Neuron (in vitro differentiated cells): Measurements from ENCODE around the gene ZBTB5.
"Not testable (repeated sequence)": the region's sequence is repeated elsewhere in the genome, so short reads cannot be mapped to it uniquely, and the experiment has no call there.

Experiments used
- H2AFZ ChIP-seq: one replicate; pipeline ENCODE4 v1.6.1; 2013; ENCODE audit warnings: low read depth, mild to moderate bottlenecking, inconsistent platforms, low read length, moderate library complexity
- H3K27me3 ChIP-seq: one replicate; pipeline ENCODE4 v1.6.1; 2013; ENCODE audit warnings: low read length; ENCODE audit not compliant: insufficient read depth
- H3K36me3 ChIP-seq: one replicate; pipeline ENCODE4 v1.6.1; 2013; ENCODE audit warnings: low read length; ENCODE audit not compliant: insufficient read depth
- H3K4me1 ChIP-seq: one replicate; pipeline ENCODE4 v1.6.1; 2013; ENCODE audit warnings: low read length; ENCODE audit not compliant: insufficient read depth
- H3K4me3 ChIP-seq: 2 replicates; pipeline ENCODE4 v1.5.1; 2013; ENCODE audit warnings: mild to moderate bottlenecking, low read length, moderate library complexity
- H3K9me3 ChIP-seq: one replicate; pipeline ENCODE4 v1.6.1; 2013; ENCODE audit warnings: low read length

ZBTB5 gene

GRCh38 chr9:37465249-37466036 lies at the start of gene ZBTB5:
TSS of gene ZBTB5 (minus strand) at chr9:37465450. CDS start at chr9:37442551, 22,899 bp downstream.
- Histone ChIP-seq H3K4me3 (peak within 1 kb of the TSS; percentile 86), H3K36me3 (no peaks in the 10 kb centered on the region), H3K4me1 (peaks cover 21% of the 10 kb centered on the region), H2AFZ (peak within 1 kb of the TSS; percentile 97), H3K27me3 (no peaks in the 10 kb centered on the region), H3K9me3 (no peaks in the 10 kb centered on the region)

- no peak overlapping the region for H2AFZ ChIP-seq
- no peaks in the 10 kb centered on the region for H3K27me3 ChIP-seq
- H3K9me3 ChIP-seq: no peaks in the 10 kb centered on the region
- H3K36me3 ChIP-seq: peaks cover 39% of the 10 kb centered on the region
- no peaks in the 10 kb centered on the region for H3K4me1 ChIP-seq
- no peak overlapping the region for H3K4me3 ChIP-seq
Measured at GRCh38 chr9:37514999-37515398, 49.7 kb upstream of the ZBTB5 start.

- H2AFZ ChIP-seq, H3K4me1 ChIP-seq, H3K9me3 ChIP-seq, H3K4me3 ChIP-seq, H3K27me3 ChIP-seq: not testable (repeated sequence)
- H3K36me3 ChIP-seq: peaks cover 37% of the 10 kb centered on the region
Measured at GRCh38 chr9:37514415-37514814, 49.2 kb upstream of the ZBTB5 start.

GRCh38 chr9:37512437-37512836 lies 47.2 kb upstream of the ZBTB5 start:
- no peak overlapping the region for H2AFZ ChIP-seq
- H3K27me3 ChIP-seq: no peaks in the 10 kb centered on the region
- peaks cover 37% of the 10 kb centered on the region for H3K36me3 ChIP-seq
- H3K9me3 ChIP-seq: no peaks in the 10 kb centered on the region
- H3K4me1 ChIP-seq: no peaks in the 10 kb centered on the region
- H3K4me3 ChIP-seq: no peak overlapping the region

- no peaks in the 10 kb centered on the region for H3K9me3 ChIP-seq
- H2AFZ ChIP-seq: no peak overlapping the region
- H3K36me3 ChIP-seq: peaks cover 35% of the 10 kb centered on the region
- no peak overlapping the region for H3K4me3 ChIP-seq
- no peaks in the 10 kb centered on the region for H3K27me3 ChIP-seq
- no peaks in the 10 kb centered on the region for H3K4me1 ChIP-seq
Measured at GRCh38 chr9:37511016-37512010, 46.1 kb upstream of the ZBTB5 start.

- H3K4me1 ChIP-seq, H3K27me3 ChIP-seq, H3K4me3 ChIP-seq, H2AFZ ChIP-seq, H3K9me3 ChIP-seq: not testable (repeated sequence)
- peaks cover 33% of the 10 kb centered on the region for H3K36me3 ChIP-seq
Measured at GRCh38 chr9:37510053-37510452, 44.8 kb upstream of the ZBTB5 start.

- no peak overlapping the region for H3K4me3 ChIP-seq
- no peaks in the 10 kb centered on the region for H3K4me1 ChIP-seq
- no peak overlapping the region for H2AFZ ChIP-seq
- no peaks in the 10 kb centered on the region for H3K9me3 ChIP-seq
- peaks cover 37% of the 10 kb centered on the region for H3K36me3 ChIP-seq
- H3K27me3 ChIP-seq: no peaks in the 10 kb centered on the region
Measured at GRCh38 chr9:37509536-37509935, 44.3 kb upstream of the ZBTB5 start.

- H3K4me1 ChIP-seq: no peaks in the 10 kb centered on the region
- H3K27me3 ChIP-seq: no peaks in the 10 kb centered on the region
- H2AFZ ChIP-seq: no peak overlapping the region
- peaks cover 42% of the 10 kb centered on the region for H3K36me3 ChIP-seq
- H3K9me3 ChIP-seq: no peaks in the 10 kb centered on the region
- no peak overlapping the region for H3K4me3 ChIP-seq
Measured at GRCh38 chr9:37508834-37509206, 43.6 kb upstream of the ZBTB5 start.

GRCh38 chr9:37508135-37508833 lies 43.0 kb upstream of the ZBTB5 start:
- H3K27me3 ChIP-seq: no peaks in the 10 kb centered on the region
- H3K4me3 ChIP-seq: no peak overlapping the region
- no peaks in the 10 kb centered on the region for H3K4me1 ChIP-seq
- H3K36me3 ChIP-seq: peaks cover 47% of the 10 kb centered on the region
- H2AFZ ChIP-seq: no peak overlapping the region
- H3K9me3 ChIP-seq: no peaks in the 10 kb centered on the region

- Histone ChIP-seq H2AFZ (no peak overlapping the region), H3K36me3 (peaks cover 54% of the 10 kb centered on the region), H3K4me3 (no peak overlapping the region), H3K27me3 (no peaks in the 10 kb centered on the region), H3K9me3 (no peaks in the 10 kb centered on the region), H3K4me1 (no peaks in the 10 kb centered on the region)
Measured at GRCh38 chr9:37507566-37508134, 42.4 kb upstream of the ZBTB5 start.

GRCh38 chr9:37504605-37505004 lies 39.4 kb upstream of the ZBTB5 start:
- Histone ChIP-seq H3K27me3 (no peaks in the 10 kb centered on the region), H3K4me3 (no peak overlapping the region), H3K4me1 (no peaks in the 10 kb centered on the region), H2AFZ (no peak overlapping the region), H3K36me3 (peaks cover 58% of the 10 kb centered on the region), H3K9me3 (no peaks in the 10 kb centered on the region)

GRCh38 chr9:37503736-37504135 lies 38.5 kb upstream of the ZBTB5 start:
- Histone ChIP-seq H3K9me3 (no peaks in the 10 kb centered on the region), H3K4me1 (no peaks in the 10 kb centered on the region), H3K4me3 (no peak overlapping the region), H2AFZ (no peak overlapping the region), H3K27me3 (no peaks in the 10 kb centered on the region), H3K36me3 (peaks cover 57% of the 10 kb centered on the region)
